DMS 273 (cell line): ENCODE results near the gene POLR3F.
"Not testable (repeated sequence)": the region's sequence is repeated elsewhere in the genome, so short reads cannot be mapped to it uniquely, and the experiment has no call there.

Source experiments
- DNase-seq: peaks from one replicate; lab custom pipeline; 2025; ENCODE audit not compliant: unreplicated experiment; lab: John Stamatoyannopoulos, UW

The POLR3F gene

GRCh38 chr20:18504479-18505060 lies 37.4 kb downstream of the POLR3F start:
- DNase-seq = no peak

GRCh38 chr20:18506744-18507143 lies 39.6 kb downstream of the POLR3F start:
- no peak for DNase-seq

- DNase-seq = peak; percentile 98
These were observed 40.3 kb downstream of the POLR3F start, which contains the start of gene SEC23B for GRCh38 chr20:18507218-18508191. Gene SEC23B (plus strand): TSS chr20:18507940. CDS start chr20:18510836, 2,896 bp downstream.

GRCh38 chr20:18511571-18511970 lies 44.4 kb downstream of the POLR3F start:
- DNase-seq = no peak

GRCh38 chr20:18513208-18513607 lies 46.0 kb downstream of the POLR3F start:
- DNase-seq = no peak

- no peak for DNase-seq
These were observed 46.9 kb downstream of the POLR3F start for GRCh38 chr20:18514127-18514526.

DNA sequence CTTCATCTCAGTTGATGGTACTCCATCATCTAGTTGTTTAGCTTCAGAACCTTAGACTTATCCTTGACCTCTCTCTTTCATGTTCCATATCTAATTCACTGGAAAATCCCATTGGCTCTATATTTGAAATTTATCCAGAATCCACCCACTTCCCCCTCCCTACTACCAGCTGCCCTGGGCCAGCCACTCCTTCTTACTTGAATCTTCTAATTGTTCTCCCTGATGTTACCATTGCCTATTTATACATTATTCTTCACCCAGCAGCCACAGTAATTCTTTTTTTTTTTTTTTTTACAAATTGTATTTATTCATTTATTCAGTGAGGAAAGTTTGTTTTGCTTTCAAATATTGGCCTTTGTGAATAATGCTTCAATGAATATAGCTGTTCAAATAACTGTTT lies 48.8 kb downstream of the POLR3F start:
- no peak for DNase-seq

GRCh38 chr20:18522066-18522465 lies 54.9 kb downstream of the POLR3F start:
- DNase-seq = not testable (repeated sequence)

DNA sequence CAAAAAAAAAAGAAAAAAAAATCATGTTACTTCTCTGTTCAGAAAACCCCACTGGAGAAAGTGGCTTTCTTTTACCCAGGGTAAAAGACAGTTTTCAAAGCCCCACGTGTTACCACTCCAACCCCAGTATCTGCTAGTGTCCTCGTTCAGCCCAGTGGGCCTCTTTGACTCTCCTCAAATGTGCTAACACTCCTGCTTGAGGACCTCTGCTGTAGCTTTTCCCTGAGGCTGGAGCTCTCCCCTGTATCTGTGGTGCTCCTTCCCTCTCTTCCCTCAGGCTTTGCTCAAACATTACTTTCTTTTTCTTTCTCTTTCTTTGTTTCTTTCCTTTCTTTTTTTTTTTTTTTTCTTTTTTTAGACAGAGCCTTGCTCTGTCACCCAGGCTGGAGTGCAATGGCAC lies 55.9 kb downstream of the POLR3F start:
- DNase-seq = no peak

DNA sequence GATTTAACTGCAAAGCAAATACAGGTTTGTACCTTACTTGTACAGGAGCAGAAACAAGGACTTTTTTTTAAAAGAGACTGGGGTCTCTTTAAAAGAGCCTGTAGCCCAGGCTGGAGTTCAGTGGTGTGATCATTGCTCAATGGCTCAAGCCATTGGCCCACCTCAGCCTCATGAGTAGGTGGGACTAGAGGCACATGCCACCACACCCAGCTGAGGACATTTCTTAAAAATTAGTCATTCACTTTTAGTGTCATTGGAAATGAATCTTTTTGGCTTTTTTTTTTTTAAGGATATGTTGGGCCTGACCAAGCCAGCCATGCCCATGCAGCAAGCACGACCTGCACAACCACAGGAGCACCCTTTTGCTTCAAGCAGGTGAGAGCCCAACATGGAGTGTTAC lies 57.5 kb downstream of the POLR3F start:
- no peak for DNase-seq

DNA sequence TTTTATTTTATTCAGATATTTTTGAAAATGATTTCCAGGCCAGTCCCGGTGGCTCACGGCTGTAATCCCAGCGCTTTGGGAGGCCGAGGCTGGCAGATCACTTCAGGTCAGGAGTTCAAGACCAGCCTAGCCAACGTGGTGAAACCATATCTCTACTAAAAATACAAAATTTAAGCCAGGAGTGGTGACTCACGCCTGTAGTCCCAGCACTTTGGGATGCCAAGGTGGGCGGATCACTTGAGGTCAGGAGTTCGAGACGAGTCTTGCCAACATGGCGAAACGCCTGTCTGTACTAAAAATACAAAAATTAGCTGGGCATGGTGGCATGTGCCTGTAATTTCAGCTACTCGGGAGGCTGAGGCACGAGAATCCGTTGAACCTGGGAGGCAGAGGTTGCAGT lies 59.6 kb downstream of the POLR3F start:
- DNase-seq = not testable (repeated sequence)

DNA sequence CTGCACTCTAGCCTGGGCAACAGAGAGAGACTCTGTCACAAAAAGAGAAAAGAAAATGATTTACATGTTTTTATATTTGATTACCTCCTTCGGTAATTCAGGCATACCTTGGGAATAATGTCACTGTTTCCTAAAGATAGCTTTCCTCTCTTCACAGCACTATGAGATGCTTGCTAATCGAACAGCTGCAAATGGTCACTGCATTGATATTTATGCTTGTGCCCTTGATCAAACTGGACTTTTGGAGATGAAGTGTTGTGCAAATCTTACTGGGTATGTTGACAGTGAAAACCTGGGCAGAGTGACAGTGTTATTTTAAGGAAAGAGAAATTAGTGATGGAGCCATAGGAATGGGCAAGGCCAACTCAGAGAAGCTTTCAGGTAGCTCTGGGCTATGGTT lies 60.1 kb downstream of the POLR3F start:
- DNase-seq = no peak

GRCh38 chr20:18527836-18528235 lies 60.6 kb downstream of the POLR3F start:
- no peak for DNase-seq

- no peak for DNase-seq
These were observed 61.9 kb downstream of the POLR3F start for GRCh38 chr20:18529041-18529440.

DNA sequence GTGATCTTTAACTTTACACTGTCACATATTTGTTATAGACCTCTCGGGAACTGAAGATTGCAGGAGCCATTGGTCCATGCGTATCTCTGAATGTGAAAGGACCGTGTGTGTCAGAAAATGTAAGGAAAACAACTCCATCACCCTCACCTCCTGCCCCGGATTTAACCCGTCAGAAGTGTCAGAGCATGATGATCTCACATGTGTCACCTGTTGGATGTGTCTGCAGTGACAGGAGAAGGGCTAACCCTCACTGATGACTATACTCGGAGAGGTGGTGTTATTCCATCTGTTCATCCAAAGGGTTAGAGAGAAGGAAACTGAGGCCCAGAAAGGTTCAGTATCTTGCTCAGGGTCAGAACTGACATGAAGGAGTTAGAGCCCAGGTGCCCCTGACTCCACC lies 65.4 kb downstream of the POLR3F start:
- no peak for DNase-seq

DNA sequence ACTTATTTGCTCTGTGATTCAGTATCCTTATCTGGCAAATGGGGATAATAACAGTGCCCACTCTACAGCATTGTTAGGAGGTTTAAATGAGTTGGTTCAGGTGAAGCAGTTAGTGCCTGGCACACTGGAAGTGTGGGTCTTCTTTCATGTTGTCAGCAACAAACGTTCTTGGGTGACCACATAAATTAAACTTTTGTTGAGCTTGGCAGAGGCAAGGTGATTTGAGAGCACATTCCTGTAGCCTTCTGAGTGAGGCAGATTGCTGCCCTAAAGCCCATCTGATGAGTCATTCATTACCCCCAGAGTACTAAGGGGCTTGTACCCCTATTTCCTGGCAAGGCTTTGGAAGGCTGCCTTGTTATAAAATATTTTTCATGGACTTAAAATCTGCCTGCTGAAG lies 66.3 kb downstream of the POLR3F start:
- DNase-seq = no peak

DNA sequence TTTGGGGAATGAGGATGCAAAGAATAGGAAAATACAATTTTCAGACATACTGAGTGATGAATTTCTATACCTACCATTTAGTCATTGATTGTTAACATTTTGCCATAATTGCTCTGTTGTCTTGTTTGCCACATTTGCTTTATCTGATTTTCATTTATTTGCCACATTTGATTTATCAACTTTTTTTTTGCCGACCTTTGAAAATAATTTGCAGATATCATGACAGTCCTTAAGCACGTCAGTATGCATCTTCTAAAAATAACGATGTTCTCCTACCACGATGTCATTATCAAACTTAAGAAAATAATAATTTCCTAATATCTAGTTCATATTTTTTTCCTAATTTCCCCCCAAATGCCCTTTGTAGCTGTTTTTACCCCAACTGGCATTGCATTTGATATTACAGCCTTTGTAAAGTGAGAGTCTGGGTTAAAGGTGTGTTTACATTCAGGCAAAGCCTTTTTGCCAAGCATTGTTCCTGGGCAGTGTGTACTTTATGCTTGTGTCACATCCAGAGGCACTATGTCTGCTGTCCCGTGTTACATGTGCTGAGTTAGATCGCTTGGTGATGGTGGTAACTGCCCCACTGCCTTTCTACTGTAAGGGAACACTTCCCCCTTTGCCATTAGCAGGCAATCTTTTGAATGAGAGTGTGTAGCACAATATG lies 66.9 kb downstream of the POLR3F start:
- DNase-seq = no peak
